GM19438 (cell line): ENCODE data around the gene RBM41.

Source experiments
- ATAC-seq: cut with Tn5 transposase; IDR thresholded peaks from one replicate; pipeline ENCODE4 v1.9.1; 2021; ENCODE audit warnings: low read depth; ENCODE audit not compliant: unreplicated experiment

RBM41 gene

GRCh38 chrX:107047622-107048021 is 71.0 kb downstream of the RBM41 start:
- no peak for ATAC-seq

- ATAC-seq: no peak
These were observed 88.9 kb downstream of the RBM41 start for GRCh38 chrX:107029752-107030151.

GRCh38 chrX:107025545-107025944 is 93.1 kb downstream of the RBM41 start:
- no peak for ATAC-seq

- ATAC-seq: no peak
These were observed 103.7 kb downstream of the RBM41 start for GRCh38 chrX:107014936-107015335.
